ENCODE results near the gene CHST11. TPM values are rescaled to one million over a fixed set of nuclear protein-coding genes. Genes with fewer than 3 reads are reported as not detected.

CHST11 gene
- total and polyA plus RNA-seq, 2 of the 4 experiments (the other 2 are of a cell fraction) = 1.4 to 2.7 TPM

DNA sequence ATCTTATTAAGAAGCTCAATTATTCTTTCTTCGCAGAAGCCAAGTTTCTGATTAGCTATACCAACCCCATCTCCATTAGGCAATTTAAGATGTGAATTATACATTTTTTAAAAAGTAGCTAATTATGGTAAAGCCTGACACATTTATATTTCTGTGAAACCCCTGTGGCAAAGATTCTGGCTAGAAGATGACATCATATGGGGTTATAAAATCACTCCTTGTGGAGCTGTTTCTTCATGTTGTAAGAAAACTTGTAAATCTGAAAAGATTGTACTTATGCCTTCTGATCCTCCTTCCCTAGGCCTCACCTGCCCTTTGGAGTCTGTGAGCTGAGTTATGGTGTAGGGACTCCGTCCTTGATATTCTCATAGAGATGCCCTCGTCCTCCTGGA lies 78.1 kb downstream of the CHST11 start:
- no peak overlapping the region for H2BK5ac ChIP-seq (ENCODE audit: low read depth, low read length, poor library complexity, severe bottlenecking)
- DNase-seq (no peak), ATAC-seq (ENCODE audit: low read depth) (no peak)
- no peak overlapping the region for H3K23ac ChIP-seq (ENCODE audit: low read depth, low read length)
- no peak overlapping the region for H3K4me3 ChIP-seq (ENCODE audit: insufficient read depth, low read depth, low read length)
- no peak overlapping the region for H4K5ac ChIP-seq (ENCODE audit: low read depth, low read length)
- H3K4me1 ChIP-seq (ENCODE audit: control insufficient read depth, insufficient read depth, low read length) = no peaks in the 10 kb centered on the region
- in situ Hi-C loops (cut with MboI; ENCODE audit: low sequenced_read_pairs) = no loop called here
- no peak overlapping the region for H2BK20ac ChIP-seq (ENCODE audit: low read depth, low read length)
- no peak overlapping the region for H3K18ac ChIP-seq (ENCODE audit: low read depth, low read length)
- WGBS, 2 experiments (ENCODE audit: extremely low coverage in 2 of 2, insufficient read length in 1 of 2) = no CpG with 5 or more reads among the region's 3 CpGs
- no peak overlapping the region for H4K91ac ChIP-seq (ENCODE audit: insufficient read depth, low read depth, low read length)
- H3K27ac ChIP-seq (ENCODE audit: insufficient read depth, low read length) = no peak overlapping the region
- CTCF ChIA-PET = interaction anchor here (1.2 kb wide), 1 partner anchor 9 kb away, joined by 3 read pairs; no protein-coding TSS in a partner anchor
- POLR2A ChIA-PET (ENCODE audit: unreplicated experiment) = no interaction called here
- H2AFZ ChIP-seq (replicated peaks; ENCODE audit: low read length, poor library complexity) = no peak overlapping the region
- H3K4ac ChIP-seq (ENCODE audit: low read depth, low read length) = no peak overlapping the region; the same call in 1 of the 2 replicates
- H3K36me3 ChIP-seq (ENCODE audit: control insufficient read depth, insufficient read depth, low read length) = no peaks in the 10 kb centered on the region
- TF ChIP-seq FOS (IDR thresholded peaks at IDR 0.05; ENCODE audit: low read depth, low read length) = no peak
- H3K9me3 ChIP-seq (ENCODE audit: control insufficient read depth, insufficient read depth, low read length) = no peaks in the 10 kb centered on the region
- H2BK120ac ChIP-seq (ENCODE audit: low read depth, low read length) = no peak overlapping the region
- dilution Hi-C loops (cut with HindIII; ENCODE audit: low sequenced_read_pairs, unreplicated experiment) = no loop called here
- BruUV-seq (replicated peaks) = no TSS peak
- no peak overlapping the region for H2AK5ac ChIP-seq (ENCODE audit: low read depth, low read length)
- no peak overlapping the region for H2BK15ac ChIP-seq (ENCODE audit: low read depth, low read length)
- H3K14ac ChIP-seq (replicated peaks; ENCODE audit: low read depth, low read length) = no peak overlapping the region
- no peaks in the 10 kb centered on the region for H4K20me1 ChIP-seq (ENCODE audit: insufficient read depth, low read length)
- intact Hi-C loops (cut with micrococcal nuclease) = no loop called here
- no peak overlapping the region for H3K4me2 ChIP-seq (ENCODE audit: low read depth, low read length)
- H2AK9ac ChIP-seq (replicated peaks; ENCODE audit: low read depth, low read length, poor library complexity) = no peak overlapping the region
- H3K79me1 ChIP-seq (ENCODE audit: low read depth in 1 of 2, low read length in 2 of 2) = no peaks in the 10 kb centered on the region; a peak in 1 of 4 replicates
- no peak overlapping the region for H4K8ac ChIP-seq (ENCODE audit: low read depth in 2 of 2, low read length in 2 of 2)
- no peak overlapping the region for H3K56ac ChIP-seq (ENCODE audit: extremely low read depth, insufficient read depth, low read length)
- H3K9ac ChIP-seq (ENCODE audit: low read depth, low read length) = no peak overlapping the region
- H3K27me3 ChIP-seq (ENCODE audit: control insufficient read depth, insufficient read depth, low read length) = peaks cover 15% of the 10 kb centered on the region
- 0 out of 2 replicates have a peak, but pooled peaks cover 3% of the 10 kb centered on the region for H3K9me1 ChIP-seq (ENCODE audit: insufficient read depth, low read length)
